Measurements from ENCODE around the gene UVRAG. TPM values are rescaled to one million over a fixed set of nuclear protein-coding genes. Genes with fewer than 3 reads are reported as not detected.

UVRAG gene
- total RNA-seq, 2 experiments from 2014 or later: 16.5 to 19.5 TPM

DNA sequence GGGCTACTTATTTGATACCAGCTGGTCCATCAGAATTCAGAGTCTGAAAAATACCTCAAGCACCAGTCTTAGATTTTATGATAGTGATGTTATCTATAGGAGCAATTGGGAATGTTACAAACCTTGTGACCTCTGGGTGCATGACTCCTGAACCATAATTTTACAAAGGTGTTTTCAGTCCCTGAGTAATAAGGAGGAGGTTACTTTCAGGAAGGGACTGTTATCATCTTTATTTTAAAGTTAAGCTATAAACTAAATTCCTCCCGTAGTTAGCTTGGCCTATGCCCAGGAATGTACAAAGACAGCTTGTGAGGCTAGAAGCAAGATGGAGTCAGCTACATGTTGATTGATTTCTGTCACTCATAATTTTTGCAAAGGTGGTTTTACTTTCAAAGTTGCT, 101.9 kb downstream of the UVRAG start:
- Mint-ChIP-seq H3K4me1 (ENCODE audit: low read depth) (peaks cover 16% of the 10 kb centered on the region), H3K27me3 (no peaks in the 10 kb centered on the region), H3K9me3 (no peaks in the 10 kb centered on the region), H3K36me3 (ENCODE audit: low read depth) (peaks cover 37% of the 10 kb centered on the region), H3K4me3 (no peak overlapping the region), H3K27ac (no peak overlapping the region)
- H3K9me3 ChIP-seq (ENCODE audit: control insufficient read depth in 1 of 2, insufficient read depth in 1 of 2, low read length in 2 of 2): no peaks in the 10 kb centered on the region
- TF ChIP-seq CTCF (IDR thresholded peaks at IDR 0.05): no peak
- ATAC-seq (ENCODE audit: poor library complexity) (no peak), DNase-seq (no peak)
- intact Hi-C loops (cut with DNase I, micrococcal nuclease): no loop called here
- ChIA-PET POLR2A (no interaction called here), CTCF (interaction anchor here (0.9 to 1.2 kb wide), 2 partner anchors 20 to 26 kb away, joined by 3 read pairs; no protein-coding TSS in a partner anchor)
- no peaks in the 10 kb centered on the region for H3K27me3 ChIP-seq (ENCODE audit: control insufficient read depth in 1 of 2, insufficient read depth in 2 of 2, low read length in 2 of 2)
- H3K36me3 ChIP-seq (ENCODE audit: insufficient read depth, low read length): peaks cover 11% of the 10 kb centered on the region
- H3K4me1 ChIP-seq (ENCODE audit: insufficient read depth, low read length): no peaks in the 10 kb centered on the region
- H3K4me3 ChIP-seq (ENCODE audit: low read length): no peak overlapping the region
- no peak overlapping the region for H3K27ac ChIP-seq (ENCODE audit: low read depth in 1 of 2, low read length in 2 of 2)

DNA sequence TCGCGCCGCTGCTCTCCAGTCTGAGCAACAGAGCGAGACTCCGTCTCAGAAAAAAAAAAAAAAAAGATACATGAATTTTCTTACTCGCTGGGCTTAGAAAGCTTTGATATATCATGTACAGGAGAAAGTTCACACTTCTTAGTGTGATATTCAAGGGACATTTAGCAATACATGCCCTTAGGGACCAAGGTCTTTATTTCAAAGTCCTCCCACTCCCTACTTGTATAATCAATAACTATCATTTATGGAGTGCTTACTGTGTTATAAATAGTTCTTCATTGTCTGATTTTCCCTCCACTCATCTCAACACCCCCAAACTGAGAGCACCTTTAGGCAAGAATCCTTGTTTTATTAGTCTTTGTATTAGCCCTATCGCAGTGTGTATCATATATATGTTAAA, 103.3 kb downstream of the UVRAG start:
- Mint-ChIP-seq H3K27me3 (no peaks in the 10 kb centered on the region), H3K36me3 (ENCODE audit: low read depth) (peaks cover 23% of the 10 kb centered on the region), H3K4me3 (no peak overlapping the region), H3K4me1 (ENCODE audit: low read depth) (peaks cover 17% of the 10 kb centered on the region), H3K27ac (no peak overlapping the region), H3K9me3 (no peaks in the 10 kb centered on the region)
- no peak for TF ChIP-seq CTCF (IDR thresholded peaks at IDR 0.05)
- DNase-seq (no peak), ATAC-seq (ENCODE audit: poor library complexity) (no peak)
- Histone ChIP-seq H3K4me3 (ENCODE audit: low read length) (no peak overlapping the region), H3K27me3 (ENCODE audit: control insufficient read depth in 1 of 2, insufficient read depth in 2 of 2, low read length in 2 of 2) (no peaks in the 10 kb centered on the region), H3K4me1 (ENCODE audit: insufficient read depth, low read length) (no peaks in the 10 kb centered on the region), H3K36me3 (ENCODE audit: insufficient read depth, low read length) (peaks cover 3% of the 10 kb centered on the region), H3K27ac (ENCODE audit: low read depth in 1 of 2, low read length in 2 of 2) (no peak overlapping the region), H3K9me3 (ENCODE audit: control insufficient read depth in 1 of 2, insufficient read depth in 1 of 2, low read length in 2 of 2) (no peaks in the 10 kb centered on the region)
- intact Hi-C loops (cut with DNase I, micrococcal nuclease): no loop called here
- ChIA-PET POLR2A (no interaction called here), CTCF (no interaction called here)

DNA sequence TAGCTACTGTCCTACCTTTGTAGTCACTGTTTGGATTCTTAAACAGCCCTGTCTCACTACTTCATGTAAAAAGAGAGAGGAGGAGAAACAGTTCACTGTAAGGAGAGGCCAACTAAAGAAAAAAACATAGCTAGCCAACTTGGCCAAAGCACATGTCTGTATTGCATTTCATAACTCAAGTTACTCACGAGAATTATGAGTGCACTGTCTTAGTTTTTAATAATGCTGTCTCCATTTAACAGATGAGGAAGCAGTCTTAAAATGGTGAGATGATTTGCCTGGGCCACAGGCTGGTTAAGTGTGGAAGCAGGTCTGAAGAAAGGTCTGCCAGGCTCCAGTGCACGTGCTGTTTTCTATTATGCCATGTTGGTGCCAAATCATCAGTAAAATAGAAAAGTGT, 104.5 kb downstream of the UVRAG start:
- no peak overlapping the region for H3K27ac Mint-ChIP-seq
- no peak for ATAC-seq (ENCODE audit: poor library complexity)

More for the DNA sequence above, 104.5 kb downstream of the UVRAG start:
- CTCF ChIA-PET: interaction anchor here (0.7 to 0.8 kb wide), 2 partner anchors 26 to 28 kb away, joined by 3 read pairs; no protein-coding TSS in a partner anchor
- Mint-ChIP-seq H3K9me3 (no peaks in the 10 kb centered on the region), H3K27me3 (no peaks in the 10 kb centered on the region), H3K4me1 (ENCODE audit: low read depth) (peaks cover 17% of the 10 kb centered on the region), H3K4me3 (no peak overlapping the region), H3K36me3 (ENCODE audit: low read depth) (peaks cover 13% of the 10 kb centered on the region)
- Histone ChIP-seq H3K4me3 (ENCODE audit: low read length) (no peak overlapping the region), H3K27me3 (ENCODE audit: control insufficient read depth in 1 of 2, insufficient read depth in 2 of 2, low read length in 2 of 2) (no peaks in the 10 kb centered on the region), H3K4me1 (ENCODE audit: insufficient read depth, low read length) (no peaks in the 10 kb centered on the region), H3K9me3 (ENCODE audit: control insufficient read depth in 1 of 2, insufficient read depth in 1 of 2, low read length in 2 of 2) (no peaks in the 10 kb centered on the region), H3K36me3 (ENCODE audit: insufficient read depth, low read length) (no peaks in the 10 kb centered on the region), H3K27ac (ENCODE audit: low read depth in 1 of 2, low read length in 2 of 2) (no peak overlapping the region)
- POLR2A ChIA-PET: no interaction called here
- no peak for TF ChIP-seq CTCF (IDR thresholded peaks at IDR 0.05)
- no peak for DNase-seq
- intact Hi-C loops (cut with DNase I, micrococcal nuclease): no loop called here

Measured in CD4-positive, alpha-beta T cell (primary cell).